RWPE2 (cell line): ENCODE data around the gene MAPK1.
"Not testable (repeated sequence)": the region's sequence is repeated elsewhere in the genome, so short reads cannot be mapped to it uniquely, and the experiment has no call there.

ENCODE experiments used
- ATAC-seq: fragments of 200-7000 bp; cut with Tn5 transposase; 3 replicates; pipeline ENCODE4 v1.9.1; 2021; ENCODE audit warnings: low read depth
- DNase-seq: peaks from one replicate; pipeline ENCODE4 v3.0.0-alpha.2; 2020; ENCODE audit warnings: low spot score
- H3K27ac ChIP-seq: fragments of 450-650 bp; 2 replicates; pipeline ENCODE4 v1.5.1; 2017; ENCODE audit warnings: mild to moderate bottlenecking; ENCODE audit not compliant: poor library complexity, severe bottlenecking
- H3K27me3 ChIP-seq: fragments of 250-450 bp; sonication (Bioruptor Pico); 2 replicates; pipeline ENCODE4 v1.5.1; 2021; ENCODE audit warnings: mild to moderate bottlenecking, moderate library complexity; ENCODE audit not compliant: insufficient read depth, poor library complexity, severe bottlenecking
- H3K36me3 ChIP-seq: fragments of 250-450 bp; sonication (Bioruptor Pico); 2 replicates; pipeline ENCODE4 v1.5.1; 2020; ENCODE audit warnings: low read depth, mild to moderate bottlenecking, moderate library complexity
- H3K4me1 ChIP-seq: fragments of 250-450 bp; sonication (Bioruptor Pico); 2 replicates; pipeline ENCODE4 v1.5.1; 2021; ENCODE audit warnings: mild to moderate bottlenecking, moderate library complexity; ENCODE audit not compliant: insufficient read depth, poor library complexity, severe bottlenecking
- H3K4me3 ChIP-seq: fragments of 250-450 bp; sonication (Bioruptor Pico); 2 replicates; pipeline ENCODE4 v1.5.1; 2021; ENCODE audit warnings: mild to moderate bottlenecking, moderate library complexity; ENCODE audit not compliant: severe bottlenecking
- H3K9me3 ChIP-seq: fragments of 250-450 bp; sonication (Bioruptor Pico); 2 replicates; pipeline ENCODE4 v1.5.1; 2021; ENCODE audit warnings: mild to moderate bottlenecking, moderate library complexity; ENCODE audit not compliant: severe bottlenecking
- CTCF ChIP-seq: fragments of 450-650 bp; IDR thresholded peaks from one replicate; pipeline ENCODE4 v1.5.1; 2017; ENCODE audit warnings: mild to moderate bottlenecking, moderate library complexity; ENCODE audit not compliant: poor library complexity, severe bottlenecking

MAPK1 gene

GRCh38 chr22:21800552-21801303 is 66.7 kb downstream of the MAPK1 start:
- peaks cover 97% of the 10 kb centered on the region for H3K36me3 ChIP-seq

GRCh38 chr22:21797444-21798221 is 69.8 kb downstream of the MAPK1 start:
- Histone ChIP-seq H3K27ac (no peak overlapping the region), H3K36me3 (peaks cover 75% of the 10 kb centered on the region), H3K27me3 (no peaks in the 10 kb centered on the region), H3K4me1 (peaks cover 5% of the 10 kb centered on the region), H3K4me3 (no peak overlapping the region), H3K9me3 (peaks cover 4% of the 10 kb centered on the region)
- no peak for ATAC-seq
- no peak for TF ChIP-seq CTCF
- DNase-seq: no peak

More at GRCh38 chr22:21800552-21801303, 66.7 kb downstream of the MAPK1 start:
- no peak for ATAC-seq
- TF ChIP-seq CTCF: no peak
- H3K4me3 ChIP-seq: no peak overlapping the region
- H3K27me3 ChIP-seq: no peaks in the 10 kb centered on the region
- no peaks in the 10 kb centered on the region for H3K4me1 ChIP-seq
- peaks cover 4% of the 10 kb centered on the region for H3K9me3 ChIP-seq
- DNase-seq: no peak
- no peak overlapping the region for H3K27ac ChIP-seq

GRCh38 chr22:21796863-21797262 is 70.6 kb downstream of the MAPK1 start:
- Histone ChIP-seq H3K27ac (no peak overlapping the region), H3K9me3 (peaks cover 4% of the 10 kb centered on the region), H3K4me1 (peaks cover 9% of the 10 kb centered on the region), H3K4me3 (no peak overlapping the region), H3K27me3 (no peaks in the 10 kb centered on the region), H3K36me3 (peaks cover 70% of the 10 kb centered on the region)
- no peak for TF ChIP-seq CTCF
- DNase-seq (no peak), ATAC-seq (no peak)

GRCh38 chr22:21796231-21796630 is 71.2 kb downstream of the MAPK1 start:
- H3K27ac ChIP-seq: no peak overlapping the region
- peaks cover 4% of the 10 kb centered on the region for H3K9me3 ChIP-seq
- DNase-seq (no peak), ATAC-seq (no peak)
- H3K4me1 ChIP-seq: peaks cover 14% of the 10 kb centered on the region
- peaks cover 71% of the 10 kb centered on the region for H3K36me3 ChIP-seq
- H3K4me3 ChIP-seq: no peak overlapping the region
- no peak for TF ChIP-seq CTCF
- no peaks in the 10 kb centered on the region for H3K27me3 ChIP-seq

- not testable (repeated sequence) for H3K27me3 ChIP-seq, H3K27ac ChIP-seq, H3K9me3 ChIP-seq, DNase-seq, H3K4me3 ChIP-seq, ATAC-seq
- H3K4me1 ChIP-seq: peaks cover 14% of the 10 kb centered on the region
- H3K36me3 ChIP-seq: peaks cover 59% of the 10 kb centered on the region
These were observed 73.7 kb downstream of the MAPK1 start for GRCh38 chr22:21793716-21794115.
